ENCODE data around the gene SAMD11. TPM values are rescaled to one million over a fixed set of nuclear protein-coding genes. Genes with fewer than 3 reads are reported as not detected.
"Not testable (repeated sequence)": the region's sequence is repeated elsewhere in the genome, so short reads cannot be mapped to it uniquely, and the experiment has no call there.

The SAMD11 gene
- polyA plus RNA-seq, 6 donors from 2014 or later: 0.19 to 0.40 TPM; not detected in 4

DNA sequence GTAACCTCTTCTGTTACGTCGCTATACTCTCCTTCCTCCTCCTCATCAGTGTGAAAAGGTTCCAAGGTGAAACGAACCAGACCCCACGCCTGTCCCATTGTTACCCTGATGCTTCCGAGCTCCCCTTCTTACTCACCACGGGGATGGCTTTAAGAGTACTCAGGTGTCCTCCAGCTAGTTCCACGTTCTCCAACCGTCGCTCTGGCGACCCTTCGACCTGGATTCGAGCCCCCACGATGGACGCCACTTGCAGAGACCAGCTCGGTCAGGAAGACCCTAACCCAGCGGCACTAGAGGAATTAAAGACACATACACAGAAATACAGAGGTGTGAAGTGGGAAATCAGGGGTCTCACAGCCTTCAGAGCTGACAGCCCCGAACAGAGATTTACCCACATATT, 25.8 kb upstream of the SAMD11 start:
- Mint-ChIP-seq H3K27me3 (peaks cover 64 to 80% (median 64%) of the 10 kb centered on the region in 3 donors), H3K4me3 (peak overlapping the region in 3 of 8 donors; percentile 3 to 27 (median 24))
- not testable (repeated sequence) for H3K27ac Mint-ChIP-seq

DNA sequence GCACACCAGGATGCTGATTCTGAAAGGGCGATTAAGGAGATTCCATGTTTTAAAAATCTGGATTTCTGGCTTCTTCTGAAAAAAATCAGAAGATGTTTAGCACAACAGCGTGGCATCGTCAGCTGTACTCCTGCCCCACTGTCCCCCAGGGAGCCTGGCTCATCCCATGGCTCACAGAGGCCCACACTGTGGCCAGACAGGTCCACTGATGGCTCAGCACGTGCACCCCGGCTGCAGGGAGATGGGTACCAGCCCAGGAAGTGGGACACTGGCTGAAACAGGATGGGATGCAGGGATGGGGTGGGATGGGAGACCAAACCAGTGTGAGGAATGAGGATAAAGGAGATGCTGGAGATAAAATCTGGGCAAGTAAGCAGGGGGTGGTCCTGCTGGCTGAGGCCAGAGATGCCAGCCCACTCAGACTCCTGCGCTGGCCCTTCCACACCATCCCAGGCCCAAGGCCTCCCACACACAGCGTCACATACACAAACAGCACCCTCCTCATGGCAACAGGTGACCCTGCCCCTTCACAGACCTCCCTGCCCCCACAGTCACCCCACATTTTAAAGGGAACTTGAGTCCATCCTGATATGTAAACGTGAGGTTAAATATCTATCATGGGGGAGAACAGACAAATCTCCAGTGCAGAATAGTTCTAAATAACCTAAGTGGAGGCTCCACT, 23.9 kb upstream of the SAMD11 start:
- Mint-ChIP-seq H3K4me3 (no peak overlapping the region), H3K9me3 (peaks cover 0 to 5% (median 0%) of the 10 kb centered on the region in 7 donors), H3K36me3 (no peaks in the 10 kb centered on the region), H3K27ac (no peak overlapping the region), H3K4me1 (peaks cover 11 to 16% (median 14%) of the 10 kb centered on the region in 3 donors), H3K27me3 (peaks cover 54 to 82% (median 58%) of the 10 kb centered on the region in 3 donors)
- DNase-seq (no peak), ATAC-seq (ENCODE audit: low read depth in 2 of 2) (no peak)

More for the DNA sequence above, 25.8 kb upstream of the SAMD11 start:
- ATAC-seq (ENCODE audit: low read depth in 2 of 2); DNase-seq; H3K9me3 Mint-ChIP-seq; H3K36me3 Mint-ChIP-seq: not testable (repeated sequence)
- H3K4me1 Mint-ChIP-seq: peaks cover 8 to 12% (median 10%) of the 10 kb centered on the region in 3 donors

- no peak overlapping the region for H3K27ac Mint-ChIP-seq
These were observed 22.4 kb upstream of the SAMD11 start for GRCh38 chr1:901108-901859.

DNA sequence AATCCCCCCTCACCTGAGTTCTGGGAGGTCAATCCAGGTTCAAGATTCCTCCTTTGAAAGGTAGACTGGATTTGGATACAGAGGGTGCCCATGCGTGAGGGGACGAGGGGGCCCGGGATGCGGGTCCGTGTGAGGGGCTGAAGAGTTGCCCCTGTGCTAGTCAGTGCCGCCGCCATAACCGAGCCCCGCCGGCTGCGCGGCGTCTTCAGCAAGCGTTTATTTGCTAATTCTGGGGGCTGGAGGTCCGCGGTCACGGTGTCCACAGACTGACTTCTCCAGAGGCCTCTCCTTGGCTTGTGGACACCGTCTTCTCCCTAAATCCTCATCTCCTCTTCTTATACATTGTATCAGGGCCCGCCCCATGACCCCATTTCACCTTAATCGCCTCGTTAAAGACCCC, 20.9 kb upstream of the SAMD11 start:
- Mint-ChIP-seq H3K4me1 (peaks cover 28 to 42% (median 35%) of the 10 kb centered on the region in 3 donors), H3K27ac (no peak overlapping the region), H3K4me3 (peak overlapping the region in 4 of 8 donors; percentile 41 to 80 (median 68)), H3K27me3 (peaks cover 52 to 85% (median 54%) of the 10 kb centered on the region in 3 donors), H3K9me3 (peaks cover 0 to 4% (median 0%) of the 10 kb centered on the region in 7 donors), H3K36me3 (no peaks in the 10 kb centered on the region)
- DNase-seq (no peak), ATAC-seq (ENCODE audit: low read depth in 2 of 2) (no peak)

More at GRCh38 chr1:901108-901859, 22.4 kb upstream of the SAMD11 start:
- H3K4me1 Mint-ChIP-seq: peaks cover 23 to 31% (median 26%) of the 10 kb centered on the region in 3 donors
- H3K36me3 Mint-ChIP-seq: no peaks in the 10 kb centered on the region
- no peak for ATAC-seq (ENCODE audit: low read depth in 2 of 2)
- H3K9me3 Mint-ChIP-seq: peaks cover 0 to 5% (median 0%) of the 10 kb centered on the region in 7 donors
- H3K27me3 Mint-ChIP-seq: peaks cover 52 to 83% (median 52%) of the 10 kb centered on the region in 3 donors
- H3K4me3 Mint-ChIP-seq: peak overlapping the region in 3 of 8 donors; percentile 20 to 53 (median 23)
- DNase-seq: no peak

DNA sequence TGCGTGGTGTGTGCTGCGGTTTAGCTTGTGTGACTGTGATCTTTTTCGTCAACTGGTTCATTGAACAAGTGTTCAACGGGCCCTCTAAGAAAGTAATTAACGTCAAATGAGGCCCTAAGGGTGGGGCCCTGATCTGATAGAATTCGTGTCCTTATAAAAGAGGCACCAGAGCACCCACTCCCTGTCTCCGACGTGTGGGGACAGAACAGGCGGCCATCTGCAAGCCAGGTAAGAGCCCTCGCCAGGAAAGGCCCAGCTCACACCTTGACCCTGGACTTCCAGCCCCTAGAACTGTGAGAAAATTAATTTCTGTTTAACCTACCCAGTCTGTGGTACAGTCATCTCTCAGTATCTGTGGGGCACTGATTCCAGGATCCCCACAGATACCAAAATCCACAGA, 20.4 kb upstream of the SAMD11 start:
- H3K27ac Mint-ChIP-seq: peak overlapping the region in 4 of 6 donors; percentile 9 to 88 (median 50)
- peaks cover 26 to 41% (median 30%) of the 10 kb centered on the region in 3 donors for H3K4me1 Mint-ChIP-seq
- ATAC-seq (ENCODE audit: low read depth in 2 of 2): no peak
- peak overlapping the region in 7 of 8 donors; percentile 16 to 80 (median 57) for H3K4me3 Mint-ChIP-seq
- H3K9me3 Mint-ChIP-seq: peaks cover 0 to 4% (median 0%) of the 10 kb centered on the region in 7 donors
- H3K27me3 Mint-ChIP-seq: peaks cover 52 to 85% (median 54%) of the 10 kb centered on the region in 3 donors
- DNase-seq: no peak
- peaks cover 0 to 4% of the 10 kb centered on the region in 2 donors for H3K36me3 Mint-ChIP-seq

GRCh38 chr1:903721-904271, 19.9 kb upstream of the SAMD11 start:
- H3K27ac Mint-ChIP-seq: peak overlapping the region in 1 of 6 donors; percentile 32
- no peak for ATAC-seq (ENCODE audit: low read depth in 2 of 2)
- peaks cover 23 to 36% (median 25%) of the 10 kb centered on the region in 3 donors for H3K4me1 Mint-ChIP-seq
- no peak for DNase-seq
- peaks cover 0 to 5% of the 10 kb centered on the region in 2 donors for H3K36me3 Mint-ChIP-seq
- H3K27me3 Mint-ChIP-seq: peaks cover 48 to 83% (median 53%) of the 10 kb centered on the region in 3 donors
- peaks cover 0 to 4% (median 0%) of the 10 kb centered on the region in 7 donors for H3K9me3 Mint-ChIP-seq
- peak overlapping the region in 7 of 8 donors; percentile 41 to 80 (median 64) for H3K4me3 Mint-ChIP-seq

- H3K27ac Mint-ChIP-seq: peak overlapping the region in 3 of 6 donors; percentile 86 to 94 (median 91)
- peaks cover 45 to 78% (median 47%) of the 10 kb centered on the region in 3 donors for H3K27me3 Mint-ChIP-seq
- ATAC-seq (ENCODE audit: low read depth in 2 of 2) (peak; percentile 71 to 72), DNase-seq (peak; percentile 81)
- peaks cover 23 to 35% (median 25%) of the 10 kb centered on the region in 3 donors for H3K4me1 Mint-ChIP-seq
- peaks cover 0 to 5% of the 10 kb centered on the region in 2 donors for H3K36me3 Mint-ChIP-seq
- H3K9me3 Mint-ChIP-seq: peaks cover 0 to 4% (median 0%) of the 10 kb centered on the region in 7 donors
- H3K4me3 Mint-ChIP-seq: peak overlapping the region; percentile 64 to 90 (median 78)
These were observed 19.3 kb upstream of the SAMD11 start for GRCh38 chr1:904310-904950.

GRCh38 chr1:905071-905749, 18.5 kb upstream of the SAMD11 start:
- Mint-ChIP-seq H3K4me3 (peak overlapping the region; percentile 64 to 91 (median 85)), H3K36me3 (peaks cover 0 to 5% of the 10 kb centered on the region in 2 donors), H3K9me3 (peaks cover 0 to 4% (median 0%) of the 10 kb centered on the region in 7 donors), H3K27me3 (peaks cover 39 to 70% (median 40%) of the 10 kb centered on the region in 3 donors), H3K4me1 (peaks cover 23 to 35% (median 25%) of the 10 kb centered on the region in 3 donors), H3K27ac (peak overlapping the region; percentile 77 to 94 (median 85))
- peak; percentile 72 to 73 for ATAC-seq (ENCODE audit: low read depth in 2 of 2)
- peak; percentile 64 for DNase-seq

DNA sequence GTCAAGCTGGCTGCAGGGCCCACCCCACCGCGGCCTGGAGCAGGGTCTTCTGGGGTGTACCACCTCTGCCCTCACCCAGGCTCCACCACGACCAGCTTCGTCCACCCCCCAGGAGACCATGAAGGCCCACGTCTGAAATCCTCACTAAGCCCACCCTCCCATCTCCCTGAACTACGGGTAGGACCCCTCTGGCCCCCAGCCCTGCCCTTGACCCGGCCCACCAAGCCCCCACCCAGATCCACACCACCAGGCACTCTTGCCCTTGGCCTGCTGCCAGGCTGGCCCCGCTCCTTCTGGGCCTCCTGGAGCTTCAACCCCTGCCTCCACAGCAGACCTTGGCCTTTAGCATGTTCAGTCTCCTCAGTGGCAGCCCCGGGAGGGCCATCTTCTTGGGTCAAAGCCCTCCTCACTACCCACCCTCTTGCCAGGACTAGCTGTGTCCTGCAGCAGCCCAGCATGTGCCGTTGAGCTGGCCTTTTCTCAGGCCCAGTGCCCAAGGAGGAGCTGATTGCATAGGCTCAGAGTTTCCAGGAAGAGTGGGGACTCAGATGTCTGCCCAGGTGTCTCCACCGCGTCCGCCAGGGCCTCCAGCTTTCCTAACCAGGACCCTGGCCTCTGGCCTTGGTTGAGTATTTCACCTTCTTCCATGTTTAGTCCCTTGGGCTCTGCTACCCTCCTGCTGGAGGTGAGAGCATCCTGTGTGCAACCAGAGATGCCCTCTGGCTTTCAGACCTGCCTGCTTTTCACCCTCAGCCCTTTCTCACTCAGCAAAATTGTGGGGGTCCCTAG, 17.7 kb upstream of the SAMD11 start:
- Mint-ChIP-seq H3K36me3 (peaks cover 0 to 5% of the 10 kb centered on the region in 2 donors), H3K4me1 (peaks cover 23 to 35% (median 25%) of the 10 kb centered on the region in 3 donors), H3K9me3 (peaks cover 0 to 4% (median 0%) of the 10 kb centered on the region in 7 donors), H3K27me3 (peaks cover 34 to 70% (median 37%) of the 10 kb centered on the region in 3 donors), H3K27ac (peak overlapping the region in 4 of 6 donors; percentile 58 to 86 (median 80)), H3K4me3 (peak overlapping the region in 7 of 8 donors; percentile 64 to 91 (median 84))
- ATAC-seq (ENCODE audit: low read depth in 2 of 2) (no peak), DNase-seq (no peak)

DNA sequence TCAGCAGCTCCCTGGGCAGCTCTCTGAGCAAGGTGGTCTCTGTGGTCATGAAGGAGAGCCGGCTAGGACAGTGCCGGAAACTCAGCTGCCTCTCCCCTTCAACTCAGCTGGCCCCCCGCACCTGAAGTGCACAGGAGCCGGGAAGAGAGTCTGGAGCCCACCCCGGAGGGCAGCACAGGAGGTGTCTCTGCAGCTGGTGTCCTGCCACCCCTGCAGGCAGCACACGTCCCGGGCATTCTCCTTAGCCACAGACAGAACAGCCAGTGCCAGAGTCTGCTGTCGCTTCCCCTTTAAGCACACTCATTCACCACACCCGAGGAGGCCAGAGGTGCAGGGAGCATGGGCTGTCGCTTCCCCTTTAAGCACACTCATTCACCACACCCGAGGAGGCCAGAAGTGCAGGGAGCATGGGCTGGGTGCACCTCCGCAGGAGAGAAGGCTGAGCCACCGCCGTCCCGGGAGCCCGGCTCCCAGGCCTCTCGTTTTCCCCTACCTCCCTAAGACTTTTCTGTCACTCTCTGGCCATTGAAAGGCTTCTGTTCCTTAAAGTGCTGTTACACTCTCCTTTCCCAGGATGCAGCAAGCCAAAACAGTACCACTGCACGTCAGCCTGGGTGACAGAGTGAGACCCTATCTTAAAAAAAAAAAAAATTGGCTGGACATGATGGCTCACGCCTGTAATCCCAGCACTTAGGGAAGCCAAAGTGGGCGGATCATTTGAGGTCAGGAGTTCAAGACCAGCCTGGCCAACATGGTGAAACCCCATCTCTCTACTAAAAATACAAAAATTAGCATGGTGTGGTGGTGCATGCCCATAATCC, 16.9 kb upstream of the SAMD11 start:
- Mint-ChIP-seq H3K4me3 (peak overlapping the region; percentile 49 to 91 (median 64)), H3K27ac (peak overlapping the region in 4 of 6 donors; percentile 31 to 76 (median 55)), H3K9me3 (peaks cover 0 to 6% (median 0%) of the 10 kb centered on the region in 7 donors), H3K27me3 (peaks cover 34 to 70% (median 40%) of the 10 kb centered on the region in 3 donors), H3K4me1 (peaks cover 23 to 35% (median 25%) of the 10 kb centered on the region in 3 donors), H3K36me3 (peaks cover 0 to 5% of the 10 kb centered on the region in 2 donors)
- DNase-seq (peak; percentile 42), ATAC-seq (ENCODE audit: low read depth in 2 of 2) (peak; percentile 54 to 55)
